ENCODE measurements around the gene CALHM5.

CALHM5 gene

DNA sequence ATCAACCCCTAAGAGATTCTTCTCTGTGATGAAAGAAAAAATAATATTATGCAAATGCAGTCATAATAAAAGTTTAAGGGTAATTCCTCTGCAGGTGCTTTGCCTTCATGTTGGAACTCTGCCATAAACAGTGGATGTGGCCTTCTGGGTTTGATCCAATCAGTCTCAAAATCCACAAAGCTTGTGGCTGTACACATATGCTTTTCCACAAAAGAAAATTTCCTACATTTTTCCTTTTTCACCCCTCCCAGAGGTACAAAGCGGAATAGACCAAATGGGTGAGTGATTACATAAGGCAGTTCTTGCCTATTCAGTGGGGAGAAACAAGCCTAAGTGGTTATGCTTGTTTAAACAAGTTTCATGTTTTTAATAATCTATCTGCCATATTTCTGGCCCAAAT is 16.7 kb downstream of the CALHM5 start:
- TF ChIP-seq CTCF (IDR thresholded peaks at IDR 0.05): no peak

DNA sequence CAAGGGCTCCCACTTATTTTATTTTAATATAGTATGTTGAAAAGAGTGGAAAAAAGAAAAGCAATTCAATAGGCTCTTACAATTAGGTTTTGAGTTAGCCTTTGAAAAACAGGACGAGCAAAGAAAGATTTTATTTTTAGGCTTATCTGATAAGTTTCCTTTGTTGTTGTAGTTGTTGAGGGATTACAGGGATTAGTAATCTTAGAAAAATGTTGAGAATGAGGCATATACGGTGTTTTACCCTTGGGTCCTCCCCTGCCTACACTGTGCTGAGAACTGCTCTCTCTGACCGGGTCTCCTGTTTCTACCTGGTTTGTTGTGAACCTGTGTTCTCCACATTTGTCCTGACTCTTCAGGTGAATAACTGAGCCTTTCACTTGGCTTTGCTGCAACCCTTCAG is 17.3 kb downstream of the CALHM5 start:
- no peak for TF ChIP-seq CTCF (IDR thresholded peaks at IDR 0.05)

DNA sequence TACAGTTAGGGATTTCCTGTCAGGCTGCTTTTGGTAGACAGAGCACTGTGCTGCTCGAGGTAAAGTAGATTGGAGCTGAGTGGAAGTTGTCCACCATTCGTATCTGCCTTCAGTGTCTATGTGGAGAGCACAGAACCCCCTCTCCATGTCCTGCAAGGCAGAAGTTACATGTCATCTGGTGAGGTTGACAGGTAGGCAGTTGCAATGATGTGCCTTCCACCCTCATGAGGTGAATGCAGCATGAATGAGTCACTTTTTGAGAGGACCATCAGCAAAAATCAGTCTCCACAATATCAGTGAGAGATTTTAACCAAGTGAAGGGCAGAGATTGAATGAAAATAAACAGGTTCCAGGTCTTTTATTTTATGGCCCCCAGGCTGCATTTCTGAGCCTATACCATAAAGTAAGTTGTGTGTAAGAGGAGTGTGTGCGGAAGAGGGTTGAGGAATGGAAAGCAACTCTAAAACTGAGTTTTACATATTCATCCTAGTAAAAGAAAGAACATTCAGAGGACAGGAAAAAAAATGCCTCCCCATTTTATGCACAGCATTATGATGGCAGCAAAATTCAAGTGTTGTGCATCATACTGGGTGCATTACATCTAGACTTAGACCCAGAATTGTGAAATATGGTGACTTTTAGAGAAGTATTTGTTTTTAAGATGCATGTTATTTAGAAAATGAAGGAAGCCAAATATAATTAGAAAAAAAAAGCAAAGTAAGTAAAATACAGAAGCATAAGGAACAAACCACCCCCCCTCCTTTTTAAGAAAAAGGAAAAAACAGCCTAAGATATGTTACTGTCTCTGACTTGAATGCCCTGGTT is 18.2 kb downstream of the CALHM5 start:
- no peak for TF ChIP-seq CTCF (IDR thresholded peaks at IDR 0.05)

- no peak for TF ChIP-seq CTCF (IDR thresholded peaks at IDR 0.05)
These were observed 19.0 kb downstream of the CALHM5 start for GRCh38 chr6:116530436-116530835.

GRCh38 chr6:116531675-116532570 is 20.5 kb downstream of the CALHM5 start:
- peak; percentile 70 for TF ChIP-seq CTCF (IDR thresholded peaks at IDR 0.05)

DNA sequence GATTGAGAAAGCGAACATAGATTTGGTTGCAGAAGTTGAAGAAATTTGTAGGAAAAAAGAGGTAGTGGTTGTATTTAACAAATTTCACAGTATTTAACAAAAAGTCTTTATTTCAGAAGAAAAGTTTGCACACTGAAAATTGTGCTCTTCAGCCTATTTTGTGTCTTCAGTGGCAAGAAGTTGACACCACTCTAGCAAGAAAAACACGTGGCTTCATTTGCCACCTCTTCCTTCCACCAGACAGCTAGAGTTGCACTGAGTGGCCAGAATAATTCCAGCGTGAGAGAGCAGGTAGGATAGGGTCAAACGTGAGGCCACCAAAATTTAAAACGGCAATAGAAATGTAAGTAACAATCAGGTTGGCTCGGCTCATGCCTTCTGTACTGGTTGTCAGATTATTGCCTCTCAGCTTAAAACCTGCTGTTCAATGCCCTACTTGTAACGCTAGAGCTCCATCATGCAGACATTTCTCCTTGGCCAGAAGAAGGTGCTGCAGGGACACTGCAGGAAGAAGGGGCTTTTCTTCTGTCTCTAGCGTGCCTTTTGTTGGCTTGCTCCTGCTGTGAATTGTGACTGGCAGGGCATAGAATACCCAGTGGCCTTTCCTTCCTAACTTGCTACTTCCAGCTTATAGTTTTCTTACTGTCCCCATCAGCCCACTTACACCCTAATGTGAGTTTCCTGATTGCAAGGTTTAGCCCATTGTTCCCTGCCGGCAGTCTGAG is 22.0 kb downstream of the CALHM5 start:
- no peak for TF ChIP-seq CTCF (IDR thresholded peaks at IDR 0.05)

DNA sequence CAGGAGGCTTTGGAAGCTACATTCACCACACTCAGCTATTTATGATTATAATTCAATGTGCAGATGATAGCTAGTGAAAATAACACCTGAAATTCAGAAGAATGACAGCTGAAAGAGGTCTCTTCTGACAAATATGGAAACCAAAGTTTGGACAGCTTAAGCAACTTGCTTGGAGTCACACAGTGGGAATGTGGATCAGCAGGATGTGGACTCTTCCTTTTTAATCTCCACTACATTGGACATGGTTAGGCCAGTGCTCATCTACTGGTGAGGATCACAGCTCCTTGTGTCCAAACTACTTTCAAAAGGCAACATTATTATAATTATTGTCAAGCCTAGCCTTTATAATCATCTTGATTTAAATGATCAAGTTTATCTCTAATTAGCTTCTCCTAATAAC is 23.7 kb downstream of the CALHM5 start:
- TF ChIP-seq CTCF (IDR thresholded peaks at IDR 0.05): no peak
